ENCODE data around the gene MAPK8IP3.

GRCh38 chr16:1708768-1709180, 2.8 kb downstream of the MAPK8IP3 start:
- TF ChIP-seq CTCF (IDR thresholded peaks at IDR 0.05) (no peak), POLR2A (IDR thresholded peaks at IDR 0.05) (no peak)

Data from suprapubic skin (tissue), 3 donors.